ENCODE measurements around the gene PPIF. TPM values are rescaled to one million over a fixed set of nuclear protein-coding genes. Genes with fewer than 3 reads are reported as not detected.
"Not testable (repeated sequence)": the region's sequence is repeated elsewhere in the genome, so short reads cannot be mapped to it uniquely, and the experiment has no call there.

Gene PPIF
- total RNA-seq, 1 donor from 2014 or later, result 35.9 TPM

- H3K27me3 Mint-ChIP-seq, result peaks cover 19% of the 10 kb centered on the region
- H3K4me3 Mint-ChIP-seq (ENCODE audit: low read depth), result no peak overlapping the region
- H3K27ac Mint-ChIP-seq, result no peak overlapping the region
- H3K36me3 Mint-ChIP-seq (ENCODE audit: insufficient read depth), result no peaks in the 10 kb centered on the region
- DNase-seq (ENCODE audit: low spot score, unreplicated experiment), result no peak
- no peaks in the 10 kb centered on the region for H3K9me3 Mint-ChIP-seq (ENCODE audit: low read depth)
- H3K4me1 Mint-ChIP-seq (ENCODE audit: low read depth), result no peaks in the 10 kb centered on the region
- TF ChIP-seq, protein P1, sequence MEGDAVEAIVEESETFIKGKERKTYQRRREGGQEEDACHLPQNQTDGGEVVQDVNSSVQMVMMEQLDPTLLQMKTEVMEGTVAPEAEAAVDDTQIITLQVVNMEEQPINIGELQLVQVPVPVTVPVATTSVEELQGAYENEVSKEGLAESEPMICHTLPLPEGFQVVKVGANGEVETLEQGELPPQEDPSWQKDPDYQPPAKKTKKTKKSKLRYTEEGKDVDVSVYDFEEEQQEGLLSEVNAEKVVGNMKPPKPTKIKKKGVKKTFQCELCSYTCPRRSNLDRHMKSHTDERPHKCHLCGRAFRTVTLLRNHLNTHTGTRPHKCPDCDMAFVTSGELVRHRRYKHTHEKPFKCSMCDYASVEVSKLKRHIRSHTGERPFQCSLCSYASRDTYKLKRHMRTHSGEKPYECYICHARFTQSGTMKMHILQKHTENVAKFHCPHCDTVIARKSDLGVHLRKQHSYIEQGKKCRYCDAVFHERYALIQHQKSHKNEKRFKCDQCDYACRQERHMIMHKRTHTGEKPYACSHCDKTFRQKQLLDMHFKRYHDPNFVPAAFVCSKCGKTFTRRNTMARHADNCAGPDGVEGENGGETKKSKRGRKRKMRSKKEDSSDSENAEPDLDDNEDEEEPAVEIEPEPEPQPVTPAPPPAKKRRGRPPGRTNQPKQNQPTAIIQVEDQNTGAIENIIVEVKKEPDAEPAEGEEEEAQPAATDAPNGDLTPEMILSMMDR (IDR thresholded peaks at IDR 0.05; ENCODE audit: unreplicated experiment), result no peak
These were observed 12.2 kb upstream of the PPIF start for GRCh38 chr10:79335094-79335469.

DNA sequence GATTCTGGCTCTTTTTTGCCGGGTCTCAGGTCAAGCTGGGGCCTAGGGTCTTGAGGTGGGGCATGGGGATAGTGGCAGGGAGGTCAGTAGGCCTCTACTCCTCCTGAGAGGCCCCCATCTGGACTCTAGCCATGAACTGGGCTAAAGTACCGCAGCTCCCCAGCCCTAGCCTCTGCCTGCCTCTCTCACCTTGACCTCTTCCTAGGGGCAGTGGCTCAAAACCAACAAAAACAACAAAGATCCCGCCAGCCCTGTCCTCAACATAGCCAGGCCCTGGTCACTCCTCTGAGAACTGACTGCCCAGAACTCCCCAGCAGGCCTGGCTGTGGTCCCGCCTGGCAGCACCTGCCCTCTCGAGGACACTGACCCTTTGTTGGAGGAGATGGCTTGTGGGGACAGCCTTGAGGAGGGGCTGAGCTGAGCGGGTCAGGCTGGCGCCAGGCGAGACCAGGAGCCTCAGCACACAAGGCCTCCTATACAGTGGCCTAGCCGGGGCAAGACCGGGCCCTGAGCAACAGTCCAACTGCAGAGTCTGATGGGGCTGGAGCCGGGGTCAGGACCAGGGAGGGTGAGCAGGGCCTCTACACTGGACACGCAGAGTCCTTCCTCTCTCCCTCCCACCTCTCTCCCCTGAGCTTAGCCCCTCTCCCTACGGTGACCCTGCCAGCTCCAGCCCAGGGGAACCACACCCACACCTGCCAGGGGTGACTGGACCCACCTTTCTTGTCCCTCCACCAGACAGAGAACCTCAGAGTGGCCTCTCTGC, 11.6 kb upstream of the PPIF start:
- H3K27ac Mint-ChIP-seq, result no peak overlapping the region
- no peaks in the 10 kb centered on the region for H3K4me1 Mint-ChIP-seq (ENCODE audit: low read depth)

DNA sequence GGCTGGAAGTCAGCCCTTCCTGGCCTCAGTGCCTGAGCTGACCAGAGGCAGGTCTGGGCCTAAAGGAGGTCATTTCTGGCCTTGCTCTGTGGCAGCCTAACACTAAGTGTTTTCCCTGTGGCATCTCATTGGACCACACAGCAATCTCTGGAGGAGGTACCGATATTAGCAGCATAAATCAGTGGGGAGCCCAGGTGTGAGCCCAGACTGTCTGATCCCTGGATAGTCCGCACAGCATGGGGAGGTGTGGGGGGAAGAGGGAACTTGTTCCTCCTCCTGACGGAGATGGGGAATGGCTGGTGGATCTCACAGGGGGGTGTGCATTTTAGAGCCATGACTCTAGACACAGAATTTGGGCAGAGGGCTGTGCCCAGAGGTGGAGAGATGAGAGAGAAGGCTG, 11.0 kb upstream of the PPIF start:
- no peak overlapping the region for H3K4me3 Mint-ChIP-seq (ENCODE audit: low read depth)
- H3K27me3 Mint-ChIP-seq, result peaks cover 19% of the 10 kb centered on the region
- no peaks in the 10 kb centered on the region for H3K4me1 Mint-ChIP-seq (ENCODE audit: low read depth)
- H3K9me3 Mint-ChIP-seq (ENCODE audit: low read depth), result no peaks in the 10 kb centered on the region
- H3K27ac Mint-ChIP-seq, result no peak overlapping the region
- H3K36me3 Mint-ChIP-seq (ENCODE audit: insufficient read depth), result no peaks in the 10 kb centered on the region
- no peak for DNase-seq (ENCODE audit: low spot score, unreplicated experiment)
- TF ChIP-seq, protein P1 (IDR thresholded peaks at IDR 0.05; ENCODE audit: unreplicated experiment), result no peak

More for the DNA sequence above, 11.6 kb upstream of the PPIF start:
- H3K4me3 Mint-ChIP-seq (ENCODE audit: low read depth), result no peak overlapping the region
- no peaks in the 10 kb centered on the region for H3K36me3 Mint-ChIP-seq (ENCODE audit: insufficient read depth)
- DNase-seq (ENCODE audit: low spot score, unreplicated experiment), result no peak
- no peaks in the 10 kb centered on the region for H3K9me3 Mint-ChIP-seq (ENCODE audit: low read depth)
- TF ChIP-seq, protein P1 (IDR thresholded peaks at IDR 0.05; ENCODE audit: unreplicated experiment), result no peak
- peaks cover 19% of the 10 kb centered on the region for H3K27me3 Mint-ChIP-seq

- Mint-ChIP-seq H3K4me3 (ENCODE audit: low read depth) (no peak overlapping the region), H3K27me3 (peaks cover 19% of the 10 kb centered on the region), H3K36me3 (ENCODE audit: insufficient read depth) (no peaks in the 10 kb centered on the region), H3K9me3 (ENCODE audit: low read depth) (no peaks in the 10 kb centered on the region), H3K27ac (no peak overlapping the region), H3K4me1 (ENCODE audit: low read depth) (peaks cover under 1% of the 10 kb centered on the region)
- TF ChIP-seq, protein P1 (IDR thresholded peaks at IDR 0.05; ENCODE audit: unreplicated experiment), result no peak
- no peak for DNase-seq (ENCODE audit: low spot score, unreplicated experiment)
These were observed 10.5 kb upstream of the PPIF start for GRCh38 chr10:79336739-79337138.

DNA sequence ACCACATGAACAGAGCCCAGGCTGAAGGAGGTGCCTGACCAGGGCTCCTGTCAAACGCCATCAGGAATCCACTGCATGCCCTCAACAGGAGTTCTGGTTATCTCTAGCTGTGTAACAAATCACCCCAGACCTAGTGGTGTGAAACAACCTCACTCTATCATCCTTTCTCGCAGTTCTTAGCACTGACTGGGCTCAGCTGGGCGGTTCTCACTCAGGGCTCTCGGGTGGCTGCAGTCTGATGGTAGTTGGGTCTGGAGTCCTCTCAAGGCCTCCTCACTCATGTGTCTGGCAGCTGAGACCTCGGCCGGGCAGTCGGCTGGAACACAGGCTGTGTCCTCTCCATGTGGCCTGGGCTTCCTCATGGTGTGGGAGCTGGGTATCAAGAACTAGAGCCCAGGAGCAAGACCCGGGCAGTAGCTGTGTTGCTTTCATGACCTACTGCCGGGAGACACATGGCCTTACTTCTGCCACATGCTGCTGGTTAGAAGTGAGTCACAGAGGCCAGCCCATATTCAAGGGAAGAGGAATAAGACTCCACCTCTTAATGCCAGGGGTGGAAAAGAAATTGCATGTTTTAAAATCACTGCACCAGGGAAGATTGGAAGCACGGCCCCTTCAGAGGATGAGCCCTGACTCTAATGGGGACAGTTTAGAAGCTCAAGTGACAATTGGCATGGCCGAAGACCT, 9.3 kb upstream of the PPIF start:
- not testable (repeated sequence) for H3K9me3 Mint-ChIP-seq (ENCODE audit: low read depth); H3K36me3 Mint-ChIP-seq (ENCODE audit: insufficient read depth); DNase-seq (ENCODE audit: low spot score, unreplicated experiment); H3K4me3 Mint-ChIP-seq (ENCODE audit: low read depth)
- peak overlapping the region; percentile 52 for H3K27ac Mint-ChIP-seq
- peaks cover 19% of the 10 kb centered on the region for H3K27me3 Mint-ChIP-seq
- H3K4me1 Mint-ChIP-seq (ENCODE audit: low read depth), result peaks cover 11% of the 10 kb centered on the region
